ENCODE measurements around the gene FDX2.

The FDX2 gene

DNA sequence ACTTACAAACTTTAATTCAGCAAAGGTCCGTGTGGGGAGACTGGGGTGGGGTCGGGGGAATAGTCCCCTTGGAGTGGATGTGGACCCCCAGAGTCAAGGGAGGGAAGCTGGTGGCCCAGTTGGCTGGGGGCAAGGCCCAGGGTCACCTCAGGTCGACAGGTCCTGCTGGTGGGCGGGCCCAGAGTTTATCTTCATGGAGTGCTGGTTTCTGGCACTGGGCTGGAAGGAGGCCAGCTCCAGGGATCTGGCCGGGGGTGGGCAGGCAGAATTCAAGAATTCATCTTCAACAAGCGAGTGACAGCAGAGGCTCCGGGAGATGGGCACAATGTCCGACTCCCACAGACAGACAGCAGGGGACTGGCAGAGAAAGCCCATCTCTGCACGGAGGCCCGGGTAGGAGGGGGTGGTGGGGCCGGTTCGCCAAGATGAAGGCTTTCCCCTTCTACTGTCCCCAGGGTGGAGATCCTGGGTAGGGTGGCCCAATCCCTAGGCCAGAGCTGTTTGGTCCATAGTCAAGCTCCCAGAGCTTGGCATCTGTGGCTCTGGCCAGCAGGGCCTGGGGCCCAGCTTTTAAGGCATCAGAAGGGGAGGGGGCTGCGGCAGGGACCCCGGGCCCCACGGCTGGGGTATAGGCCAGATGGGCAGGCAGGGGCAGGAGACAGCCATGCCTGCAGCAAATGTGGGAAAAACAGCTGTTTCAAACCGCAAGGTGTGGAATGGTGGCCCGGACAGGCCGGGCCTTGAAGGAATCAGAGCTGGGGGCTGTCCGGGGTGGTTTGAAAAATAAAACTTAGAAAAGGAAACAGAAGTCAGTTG is 622 bp upstream of the FDX2 start:
- ChIA-PET POLR2A (interaction anchor here (0.7 to 2.2 kb wide), 4 partner anchors 17 to 64 kb away, joined by 3 to 7 read pairs (median 4); partner anchors contain the start of genes ICAM5, RAVER1 and TYK2), CTCF (interaction anchor here (1.1 kb wide), 1 partner anchor 72 kb away, joined by 3 read pairs; no protein-coding TSS in a partner anchor)
- TF ChIP-seq FOXM1 (IDR thresholded peaks at IDR 0.05; ENCODE audit: borderline replicate concordance), result no peak
- TF ChIP-seq ARNT (IDR thresholded peaks at IDR 0.05), result no peak
- TF ChIP-seq L3MBTL2 (conservative IDR thresholded peaks at IDR 0.05), result no peak
- no peak for TF ChIP-seq HDGF (IDR thresholded peaks at IDR 0.05; ENCODE audit: borderline replicate concordance)
- TF ChIP-seq, protein P1, sequence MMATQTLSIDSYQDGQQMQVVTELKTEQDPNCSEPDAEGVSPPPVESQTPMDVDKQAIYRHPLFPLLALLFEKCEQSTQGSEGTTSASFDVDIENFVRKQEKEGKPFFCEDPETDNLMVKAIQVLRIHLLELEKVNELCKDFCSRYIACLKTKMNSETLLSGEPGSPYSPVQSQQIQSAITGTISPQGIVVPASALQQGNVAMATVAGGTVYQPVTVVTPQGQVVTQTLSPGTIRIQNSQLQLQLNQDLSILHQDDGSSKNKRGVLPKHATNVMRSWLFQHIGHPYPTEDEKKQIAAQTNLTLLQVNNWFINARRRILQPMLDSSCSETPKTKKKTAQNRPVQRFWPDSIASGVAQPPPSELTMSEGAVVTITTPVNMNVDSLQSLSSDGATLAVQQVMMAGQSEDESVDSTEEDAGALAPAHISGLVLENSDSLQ (IDR thresholded peaks at IDR 0.05), result no peak
- TF ChIP-seq ELF4 (IDR thresholded peaks at IDR 0.05), result no peak
- DNase-seq (ENCODE audit: extremely low spot score), result peak; percentile 22

DNA sequence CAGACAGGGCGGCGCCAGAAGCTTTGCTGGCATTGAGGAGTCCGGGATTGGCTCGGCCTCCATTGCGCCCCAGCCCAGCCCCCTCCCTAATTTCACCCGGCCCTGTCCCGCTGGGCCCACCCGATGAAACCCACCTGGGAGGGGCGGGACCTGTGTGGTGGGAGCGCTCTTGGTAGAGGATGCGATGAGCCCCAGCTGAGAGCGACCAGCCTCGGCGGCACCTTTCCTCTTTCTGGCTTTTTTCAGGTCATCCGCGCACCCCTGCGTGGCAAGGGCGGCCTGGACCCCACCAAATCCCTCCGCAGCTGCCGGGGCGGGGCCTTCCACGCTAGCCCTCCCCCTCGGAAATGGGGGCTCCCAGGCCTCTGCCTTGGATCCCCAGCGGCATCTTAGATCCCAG is 6.4 kb downstream of the FDX2 start, which contains the start of gene ZGLP1:
TSS of gene ZGLP1 (minus strand) at position 393 of the 400 bp plus-strand sequence.
- ChIA-PET CTCF (interaction anchor here (0.6 kb wide), 1 partner anchor 36 kb away, joined by 5 read pairs; no protein-coding TSS in a partner anchor), POLR2A (no interaction called here)
- no peak for DNase-seq (ENCODE audit: extremely low spot score)
- TF ChIP-seq FOXA1 (IDR thresholded peaks at IDR 0.05) (no peak), FOXM1 (IDR thresholded peaks at IDR 0.05; ENCODE audit: borderline replicate concordance) (no peak), FOXK2 (IDR thresholded peaks at IDR 0.05) (no peak), ELF4 (IDR thresholded peaks at IDR 0.05) (no peak), L3MBTL2 (conservative IDR thresholded peaks at IDR 0.05) (no peak), ARNT (IDR thresholded peaks at IDR 0.05) (no peak), ZNF384 (IDR thresholded peaks at IDR 0.05) (no peak), BHLHE40 (IDR thresholded peaks at IDR 0.05; ENCODE audit: borderline replicate concordance) (no peak), TARDBP (IDR thresholded peaks at IDR 0.05) (no peak), NFRKB (IDR thresholded peaks at IDR 0.05) (no peak), SP1 (IDR thresholded peaks at IDR 0.05) (no peak), HDGF (IDR thresholded peaks at IDR 0.05; ENCODE audit: borderline replicate concordance) (no peak), SUZ12 (IDR thresholded peaks at IDR 0.05) (no peak), CTBP1 (IDR thresholded peaks at IDR 0.05; ENCODE audit: borderline replicate concordance) (no peak), LEF1 (IDR thresholded peaks at IDR 0.05; ENCODE audit: borderline replicate concordance) (no peak)
- TF ChIP-seq, protein P1 (IDR thresholded peaks at IDR 0.05), result no peak

DNA sequence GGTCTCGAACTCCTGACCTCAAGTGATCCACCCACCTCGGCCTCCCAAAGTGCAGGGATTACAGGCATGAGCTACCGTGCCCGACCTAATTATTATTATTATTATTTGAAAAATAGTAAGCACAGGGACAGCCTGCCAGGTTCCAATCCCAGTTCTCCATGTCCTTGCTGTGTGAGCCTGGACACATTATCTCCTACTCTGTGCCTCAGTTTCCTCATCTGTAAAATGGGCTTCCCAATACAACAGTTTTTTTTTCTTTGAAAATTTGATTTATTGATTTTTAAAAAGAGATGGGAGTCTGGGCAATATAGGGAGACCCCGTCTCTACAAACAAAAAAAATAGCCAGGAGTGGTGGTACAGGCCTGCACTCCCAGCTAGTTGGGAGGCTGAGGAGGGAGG is 9.5 kb downstream of the FDX2 start:
- POLR2A ChIA-PET, result interaction anchor here (1.4 to 1.6 kb wide), 3 partner anchors 8 to 27 kb away, joined by 4 to 7 read pairs (median 5); partner anchors contain the start of gene RAVER1
- DNase-seq (ENCODE audit: extremely low spot score), result no peak
- no peak for TF ChIP-seq FOXM1 (IDR thresholded peaks at IDR 0.05; ENCODE audit: borderline replicate concordance)
- TF ChIP-seq HDGF (IDR thresholded peaks at IDR 0.05; ENCODE audit: borderline replicate concordance), result no peak
- TF ChIP-seq ARNT (IDR thresholded peaks at IDR 0.05), result no peak
- no peak for TF ChIP-seq NFRKB (IDR thresholded peaks at IDR 0.05)
- TF ChIP-seq CTBP1 (IDR thresholded peaks at IDR 0.05; ENCODE audit: borderline replicate concordance), result no peak
- no peak for TF ChIP-seq ELF4 (IDR thresholded peaks at IDR 0.05)
- no peak for TF ChIP-seq LEF1 (IDR thresholded peaks at IDR 0.05; ENCODE audit: borderline replicate concordance)
- no peak for TF ChIP-seq L3MBTL2 (conservative IDR thresholded peaks at IDR 0.05)
- TF ChIP-seq ZNF384 (IDR thresholded peaks at IDR 0.05), result no peak
- TF ChIP-seq FOXK2 (IDR thresholded peaks at IDR 0.05), result no peak
- TF ChIP-seq, protein P1 (IDR thresholded peaks at IDR 0.05), result no peak
- no peak for TF ChIP-seq SUZ12 (IDR thresholded peaks at IDR 0.05)
- TF ChIP-seq TARDBP (IDR thresholded peaks at IDR 0.05), result no peak
- TF ChIP-seq SP1 (IDR thresholded peaks at IDR 0.05), result no peak
- no peak for TF ChIP-seq BHLHE40 (IDR thresholded peaks at IDR 0.05; ENCODE audit: borderline replicate concordance)
- TF ChIP-seq FOXA1 (IDR thresholded peaks at IDR 0.05), result no peak
- CTCF ChIA-PET, result no interaction called here

DNA sequence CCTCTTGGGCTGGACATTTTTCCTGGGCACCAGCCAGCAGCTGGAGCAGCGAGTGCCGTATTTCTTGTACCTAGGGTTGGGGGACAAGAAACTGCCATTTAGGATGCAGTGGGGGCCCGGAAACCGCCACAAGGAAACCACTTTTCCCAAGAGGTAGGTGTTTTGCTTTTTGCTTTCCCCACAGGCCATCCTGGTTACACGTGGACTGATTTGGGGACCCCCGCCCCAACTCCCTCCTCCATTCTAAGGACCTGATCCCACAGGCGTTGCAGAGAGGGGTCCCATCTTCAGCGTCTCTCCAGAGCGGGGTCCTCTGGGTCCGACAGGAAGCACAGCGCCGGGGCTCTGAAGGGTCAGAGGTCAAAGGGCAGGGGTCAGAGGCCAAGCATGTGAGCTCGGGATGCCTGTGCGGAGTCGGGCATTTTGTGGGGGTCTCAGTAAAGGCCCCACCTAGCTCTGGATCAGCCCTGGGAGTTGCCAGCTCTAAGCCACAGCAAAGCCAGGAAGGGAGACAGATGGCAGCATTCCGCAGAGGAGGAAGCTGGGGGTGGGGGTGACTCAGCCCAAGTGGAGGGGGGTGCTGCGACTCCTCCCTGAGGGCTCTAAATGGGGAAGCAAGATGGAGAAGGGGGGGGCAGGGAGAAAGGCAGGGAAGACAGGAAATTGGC is 10.5 kb downstream of the FDX2 start:
- ChIA-PET POLR2A (interaction anchor here (0.6 to 1.6 kb wide), 4 partner anchors 10 to 82 kb away, joined by 4 to 7 read pairs (median 4); partner anchors contain the start of gene RAVER1), CTCF (no interaction called here)
- TF ChIP-seq SP1 (IDR thresholded peaks at IDR 0.05) (no peak), NFRKB (IDR thresholded peaks at IDR 0.05) (no peak)
- DNase-seq (ENCODE audit: extremely low spot score), result no peak

DNA sequence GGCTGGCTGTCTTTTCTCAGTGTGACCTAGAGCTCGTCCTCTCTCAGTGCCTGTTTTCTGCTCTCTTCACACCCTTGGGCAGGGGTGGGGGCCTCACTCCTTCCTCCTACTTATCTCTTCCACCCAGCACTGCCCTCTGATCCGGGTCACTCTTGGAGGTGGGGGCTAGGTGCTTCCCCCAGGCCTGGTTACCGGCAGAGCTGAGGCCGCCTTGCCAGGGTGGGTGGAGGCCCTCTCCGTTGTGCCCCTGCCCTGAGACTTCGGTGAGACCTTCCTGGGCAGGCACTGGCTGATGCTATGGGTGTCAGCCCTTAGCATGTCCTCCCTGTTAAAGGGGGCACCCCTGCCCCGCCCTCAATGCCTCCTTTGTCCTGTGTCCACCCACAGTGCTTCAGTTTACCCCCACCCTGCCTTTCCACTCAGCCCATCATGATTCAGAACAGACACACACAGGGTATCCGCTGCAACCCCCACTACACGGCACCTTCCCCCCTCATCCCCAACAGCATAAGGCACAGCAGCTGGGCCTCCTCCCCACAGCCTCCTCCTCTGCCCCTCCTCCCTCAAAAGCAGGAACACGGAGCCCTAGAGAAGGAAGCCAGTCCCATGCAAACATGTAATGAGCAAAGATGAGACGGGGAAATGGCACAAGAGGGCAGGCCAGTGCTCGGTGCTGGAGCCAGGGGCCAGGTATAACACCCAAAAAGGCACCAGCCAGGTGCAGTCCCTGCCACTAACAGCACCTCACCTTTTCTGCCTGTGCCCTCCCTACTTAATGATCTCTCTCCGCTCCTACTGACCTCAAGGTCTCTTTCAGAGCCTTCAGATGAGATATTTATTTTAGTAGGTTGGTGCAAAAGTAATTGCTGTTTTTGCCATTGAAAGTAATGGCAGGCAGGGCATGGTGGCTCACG is 16.0 kb downstream of the FDX2 start:
- TF ChIP-seq HDGF (IDR thresholded peaks at IDR 0.05; ENCODE audit: borderline replicate concordance) (no peak), TARDBP (IDR thresholded peaks at IDR 0.05) (no peak), BHLHE40 (IDR thresholded peaks at IDR 0.05; ENCODE audit: borderline replicate concordance) (no peak), SP1 (IDR thresholded peaks at IDR 0.05) (no peak), FOXK2 (IDR thresholded peaks at IDR 0.05) (no peak)
- ChIA-PET CTCF (interaction anchor here (0.6 kb wide), 1 partner anchor 90 kb away, joined by 3 read pairs; no protein-coding TSS in a partner anchor), POLR2A (interaction anchor here (1.5 kb wide), 1 partner anchor 11 kb away, joined by 7 read pairs; the partner anchor contains the start of gene ICAM5)
- no peak for DNase-seq (ENCODE audit: extremely low spot score)

Measured in HEK293T (cell line).